Activated CD8-positive, alpha-beta memory T cell treated with anti-CD3 and anti-CD28 coated beads, Interleukin-2, amount 50 U/mL, for 24 hours (primary cell): Measurements from ENCODE around the gene PALLD.

Experiments
- DNase-seq: peaks from one replicate; pipeline ENCODE4 v3.0.0-alpha.2; 2020; ENCODE audit errors: extremely low read depth

PALLD gene

DNA sequence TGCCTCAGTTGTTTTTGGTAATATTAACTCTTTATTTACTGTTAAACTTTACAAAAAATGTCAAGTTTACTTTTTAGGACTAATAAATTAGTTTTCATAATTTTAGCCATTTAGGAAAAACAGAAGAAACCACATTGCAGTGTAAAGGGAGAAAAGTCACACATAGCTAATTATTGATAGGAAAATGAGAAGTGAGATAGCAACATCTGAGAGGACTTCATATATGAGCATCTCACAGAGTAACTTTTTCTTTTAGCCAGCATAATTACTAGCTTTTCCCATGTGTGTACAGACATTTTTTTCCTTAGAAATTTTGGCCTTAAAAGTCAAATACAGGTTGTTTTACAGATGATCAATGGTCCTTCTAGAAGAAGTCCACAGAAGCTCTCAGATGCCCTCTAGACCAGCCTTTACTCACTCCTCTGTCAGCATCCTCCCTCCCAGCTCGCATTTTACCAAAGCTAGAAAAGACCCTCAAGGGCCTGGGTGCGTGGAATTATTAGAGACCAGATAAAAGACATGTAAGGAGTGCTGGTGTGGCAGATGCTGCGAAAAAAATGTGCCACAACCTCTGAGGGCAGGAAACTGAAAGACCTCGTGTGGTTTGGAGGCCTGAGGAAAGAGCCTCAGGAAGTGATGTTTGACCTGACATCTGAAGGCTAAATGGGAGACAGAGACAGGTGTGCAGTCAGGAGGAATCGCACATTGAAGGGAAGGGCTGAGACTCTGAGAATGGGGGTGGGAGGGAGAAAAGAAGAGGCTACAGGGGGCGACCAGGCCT is 356.3 kb downstream of the PALLD start:
- DNase-seq: no peak

DNA sequence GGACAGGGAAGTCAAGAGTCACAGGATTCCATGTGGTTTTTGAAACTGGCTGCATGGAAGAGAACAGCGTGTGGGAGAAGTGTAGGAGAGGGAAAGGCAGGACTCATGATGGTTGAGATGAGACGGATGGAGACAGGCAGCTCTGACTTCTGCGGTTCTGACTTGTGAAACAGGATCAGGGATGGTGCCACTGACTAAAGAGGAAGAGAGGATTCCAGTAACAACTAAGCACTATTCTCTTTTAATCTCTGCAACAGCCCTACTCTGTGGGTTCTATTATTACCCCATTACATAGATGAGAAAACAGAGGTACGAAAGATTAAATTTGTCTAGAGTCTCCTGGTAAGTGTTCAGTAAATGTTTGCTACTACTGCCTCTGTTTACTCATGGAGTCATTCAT is 356.9 kb downstream of the PALLD start:
- DNase-seq: no peak

DNA sequence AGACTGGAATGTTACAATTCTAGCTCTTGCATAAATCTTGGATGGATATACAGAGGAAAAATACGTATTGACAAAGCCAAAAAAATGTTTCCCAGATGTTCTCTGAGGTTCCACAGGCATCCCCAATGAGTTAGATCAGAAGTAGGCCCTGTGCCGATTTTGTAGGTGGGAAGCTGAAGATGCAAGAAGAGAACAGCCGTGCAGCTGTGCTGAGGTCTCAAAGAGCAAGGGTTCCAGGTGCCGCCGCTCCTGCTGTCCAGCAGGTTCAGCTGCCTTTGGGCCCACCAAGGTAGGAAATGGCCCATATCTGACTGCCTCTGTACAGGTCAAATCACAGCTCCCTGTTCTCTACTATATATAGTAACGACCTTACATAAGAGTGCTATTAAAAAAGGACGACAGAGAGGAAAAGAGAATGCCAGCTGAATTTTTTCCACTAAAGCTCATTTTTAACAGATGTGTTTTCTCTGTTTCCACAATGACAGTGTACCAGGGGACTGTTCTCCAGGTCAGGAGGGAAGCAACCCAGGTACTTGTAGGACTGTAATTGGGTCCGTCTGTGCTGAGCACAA is 357.6 kb downstream of the PALLD start:
- DNase-seq: no peak

DNA sequence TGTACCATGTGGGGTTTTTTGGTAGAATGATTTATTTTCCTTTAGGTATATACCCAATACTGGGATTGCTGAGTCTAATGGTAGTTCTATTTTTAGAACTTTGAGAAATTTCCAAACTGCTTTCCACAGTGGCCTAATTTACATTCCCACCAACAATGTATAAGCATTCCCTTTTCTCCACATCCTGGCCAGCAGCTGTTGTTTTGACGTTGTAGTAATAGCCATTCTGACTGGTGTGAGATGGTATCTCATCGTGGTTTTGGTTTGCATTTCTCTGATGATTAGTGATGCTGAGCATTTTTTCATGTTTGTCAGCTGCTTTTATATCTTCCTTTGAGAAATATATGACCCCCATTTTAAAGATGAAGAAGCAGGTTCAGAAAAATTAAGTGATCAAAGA is 359.5 kb downstream of the PALLD start:
- DNase-seq: no peak

DNA sequence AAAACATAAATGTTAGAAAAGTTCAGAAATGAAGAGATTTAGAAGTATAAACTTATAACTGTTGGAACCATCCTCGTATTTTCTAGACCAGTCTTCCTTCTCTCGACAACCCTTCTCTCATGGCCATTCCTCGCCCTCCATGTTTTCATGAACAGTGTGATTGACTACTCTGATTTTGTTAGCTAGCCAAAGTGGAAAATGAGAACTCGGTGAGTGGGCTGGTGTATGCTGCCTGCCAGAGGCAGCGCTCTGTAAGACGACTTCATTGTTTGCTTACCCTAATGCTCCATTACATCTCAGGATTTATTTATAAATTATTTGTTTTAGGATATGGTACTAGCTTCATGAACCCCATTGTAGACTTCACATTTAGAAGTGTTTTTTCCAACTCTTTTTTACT is 360.2 kb downstream of the PALLD start:
- no peak for DNase-seq

DNA sequence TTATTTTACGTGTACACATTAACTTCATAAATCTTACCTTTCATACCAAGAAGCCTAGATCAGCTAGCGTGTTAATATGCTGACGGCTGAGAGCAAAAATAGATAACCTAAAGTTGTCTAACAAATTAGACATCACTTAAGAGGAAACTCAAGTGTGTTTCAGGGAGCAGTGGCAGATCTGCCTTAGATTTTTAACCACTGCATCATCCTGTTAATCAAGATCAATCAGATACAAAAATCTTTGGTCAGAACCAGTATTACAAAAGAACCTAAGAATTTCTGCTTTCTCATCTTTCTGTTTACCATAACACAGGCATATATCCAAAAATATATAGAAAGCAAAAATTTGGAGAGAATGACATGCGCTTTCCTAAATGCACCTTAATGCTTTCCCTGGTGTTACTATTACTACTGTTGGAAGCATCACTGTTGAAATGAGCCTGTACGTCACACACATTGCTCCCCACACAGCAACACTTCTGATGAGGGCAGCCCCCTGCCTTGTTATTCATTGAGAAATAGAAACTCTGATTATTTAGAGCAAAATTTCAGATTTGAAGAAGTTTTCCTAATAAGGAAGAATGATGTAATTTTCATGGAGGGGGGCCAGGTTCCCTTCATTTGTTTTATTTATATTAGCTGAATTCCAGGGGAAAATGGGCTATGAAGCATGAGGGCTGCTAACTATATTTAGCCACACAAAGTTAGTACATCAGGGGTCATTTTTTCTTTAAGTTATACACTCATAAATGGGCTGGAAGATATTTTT is 360.9 kb downstream of the PALLD start:
- DNase-seq: no peak

DNA sequence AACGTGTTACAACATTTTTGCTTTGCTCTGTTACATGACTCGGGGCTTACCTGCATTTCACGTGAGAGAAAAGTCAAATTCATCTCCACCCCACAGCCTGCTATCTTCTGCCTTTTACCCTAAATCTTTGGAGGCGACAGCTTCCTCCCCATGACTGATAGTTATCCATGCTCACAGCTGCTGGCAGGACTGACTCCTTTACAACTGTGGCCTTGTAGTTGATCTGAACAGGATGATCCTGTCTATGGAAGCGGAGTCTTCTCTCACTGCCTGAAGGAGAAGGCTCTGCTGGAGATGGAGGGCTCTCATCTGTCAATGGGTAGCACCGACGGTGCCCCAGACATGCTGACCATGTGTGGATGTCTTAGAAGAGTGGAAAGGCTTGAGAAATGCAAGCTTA is 362.2 kb downstream of the PALLD start:
- no peak for DNase-seq

DNA sequence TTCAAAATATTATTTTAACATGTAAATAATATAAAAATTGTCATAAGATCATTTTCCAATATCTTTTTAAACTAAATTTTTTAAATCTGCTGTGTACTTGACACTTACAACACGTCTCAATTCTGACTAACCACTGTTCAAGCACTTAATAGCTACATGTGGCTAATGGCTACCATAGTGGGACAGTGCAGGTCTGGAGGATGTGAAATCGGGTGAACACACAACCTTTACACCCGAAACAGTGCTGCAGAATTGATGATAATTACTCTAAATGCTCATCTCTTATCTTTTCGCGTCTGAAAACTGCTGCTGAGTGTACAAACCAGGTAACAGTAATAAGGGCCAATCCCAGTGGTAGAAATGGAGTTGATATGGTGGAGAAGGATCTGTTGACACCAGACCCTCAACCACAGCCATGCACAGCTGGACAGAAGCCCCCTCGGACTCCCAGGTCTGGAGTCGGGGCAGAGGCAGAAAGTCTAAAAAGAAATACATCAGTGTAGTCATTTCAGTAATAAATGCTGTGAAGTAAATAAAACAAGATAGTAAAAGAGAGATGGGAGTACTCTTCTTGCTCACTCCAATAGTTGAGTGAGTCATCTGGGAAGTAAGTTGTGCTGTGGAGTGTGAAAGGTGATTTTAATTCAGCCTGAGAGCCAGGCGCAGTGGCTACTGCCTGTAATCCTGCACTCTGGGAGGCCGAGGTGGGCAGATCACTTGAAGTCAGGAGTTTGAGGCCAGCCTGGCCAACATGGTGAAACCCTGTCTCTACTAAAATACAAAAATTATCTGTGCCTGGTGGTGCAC is 363.2 kb downstream of the PALLD start:
- no peak for DNase-seq

DNA sequence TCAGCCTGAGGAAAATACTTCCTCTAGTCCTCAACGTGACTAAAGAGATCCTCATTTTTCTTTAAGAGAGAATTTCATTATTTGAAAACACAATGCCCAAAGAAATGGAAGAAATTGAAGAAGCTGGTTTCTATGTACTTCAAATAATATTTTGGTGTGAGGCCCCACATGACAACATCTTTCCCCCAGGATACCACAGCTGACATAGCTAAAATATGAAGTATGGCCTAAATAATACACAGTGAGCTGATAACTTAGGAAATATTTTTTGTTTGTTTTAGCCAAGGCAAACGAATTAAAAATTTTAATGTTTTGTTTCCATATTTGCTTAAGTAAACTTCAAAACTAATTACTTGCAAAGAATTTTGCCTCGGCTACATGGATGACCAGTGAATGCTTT is 364.0 kb downstream of the PALLD start:
- DNase-seq: no peak

DNA sequence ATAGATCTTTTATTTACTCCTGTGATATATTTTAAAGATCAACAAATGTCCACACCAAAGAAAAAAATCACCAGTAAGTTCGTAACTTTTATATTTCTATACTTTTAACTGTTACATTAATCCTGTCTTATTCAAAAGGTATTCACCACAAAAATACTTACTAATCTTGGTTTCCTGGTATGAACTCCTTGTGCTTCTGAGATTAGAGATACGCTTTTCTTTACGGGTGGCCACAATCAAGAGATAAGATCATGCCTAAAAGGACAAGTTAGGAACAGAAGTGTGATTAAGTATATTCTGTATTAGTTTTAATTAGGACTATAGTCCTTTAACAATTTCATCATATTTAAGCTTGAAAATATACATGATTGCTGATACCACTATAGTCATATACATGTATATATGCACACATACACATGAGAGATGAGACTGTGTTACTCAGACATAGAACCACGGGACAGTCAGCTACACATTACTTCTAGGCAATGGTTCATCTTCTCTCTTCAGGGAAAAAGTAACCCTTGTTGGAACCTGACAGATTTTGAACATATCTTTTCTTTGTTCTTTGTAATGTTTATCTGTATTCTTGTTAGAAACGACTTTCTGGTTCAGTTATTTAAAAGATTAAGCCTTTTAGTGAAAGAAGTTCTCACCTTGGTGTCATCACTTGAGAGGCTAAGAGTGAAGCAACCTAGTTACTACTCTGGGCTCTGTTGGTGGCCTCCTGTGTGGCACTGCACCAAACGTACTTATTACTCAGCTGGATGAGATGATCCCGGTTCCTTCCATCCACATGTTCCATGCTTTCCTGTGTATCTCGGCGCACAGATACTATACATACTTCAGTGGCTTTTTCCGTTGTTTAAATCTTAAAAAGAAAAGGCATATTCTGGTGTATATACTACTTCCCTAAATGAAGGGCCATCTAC is 367.1 kb downstream of the PALLD start:
- DNase-seq: no peak

DNA sequence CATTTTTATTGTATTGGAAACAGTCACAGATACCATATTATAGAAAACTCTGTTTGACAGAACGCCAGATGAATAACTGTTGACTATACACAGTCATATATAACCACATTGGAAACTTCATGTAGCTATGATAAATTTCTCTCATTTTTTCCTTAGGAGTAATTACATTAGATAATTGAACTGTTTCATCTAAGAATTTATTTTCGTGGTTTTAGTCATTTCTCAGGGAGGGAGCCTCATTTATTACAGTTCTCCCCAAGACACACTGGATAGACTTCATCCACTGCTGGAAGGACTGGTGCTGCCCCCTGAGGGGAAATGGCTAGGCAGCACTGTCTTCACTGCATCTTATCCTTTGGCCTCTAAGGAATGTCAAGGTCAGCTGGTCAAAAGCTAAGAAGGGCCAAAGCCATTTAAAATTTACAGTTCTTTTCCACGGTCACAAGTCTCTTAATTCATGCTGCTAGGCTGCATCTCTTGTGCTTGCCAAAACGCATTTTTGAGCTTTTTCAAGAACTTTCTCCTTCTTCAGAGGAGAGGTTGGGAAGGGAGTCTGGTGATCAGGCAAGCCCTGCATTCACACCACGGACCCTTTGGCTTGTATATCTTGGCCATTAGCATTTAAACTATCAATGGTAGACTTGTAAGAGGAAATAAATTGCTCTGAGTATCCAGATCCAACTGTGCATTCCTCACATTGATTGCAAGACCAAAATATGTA is 368.1 kb downstream of the PALLD start:
- no peak for DNase-seq

DNA sequence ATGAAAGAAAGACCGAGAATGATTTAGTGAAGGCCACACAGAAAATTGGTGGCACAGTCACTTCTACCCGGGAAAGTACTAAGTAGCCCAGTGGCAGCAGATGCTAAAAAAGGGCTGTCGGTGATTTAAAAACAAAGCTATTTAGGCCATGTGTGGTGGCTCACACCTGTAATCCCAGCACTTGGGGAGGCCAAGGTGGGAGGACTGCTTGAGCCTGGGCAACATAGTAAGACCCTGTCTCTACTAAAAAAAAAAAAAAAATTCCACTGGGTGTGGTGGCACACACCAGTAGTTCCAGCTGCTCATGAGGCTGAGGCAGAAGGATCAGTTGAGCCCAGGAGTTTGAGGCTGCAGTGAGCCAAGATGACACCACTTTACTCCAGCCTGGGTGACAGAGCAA is 369.0 kb downstream of the PALLD start:
- no peak for DNase-seq

DNA sequence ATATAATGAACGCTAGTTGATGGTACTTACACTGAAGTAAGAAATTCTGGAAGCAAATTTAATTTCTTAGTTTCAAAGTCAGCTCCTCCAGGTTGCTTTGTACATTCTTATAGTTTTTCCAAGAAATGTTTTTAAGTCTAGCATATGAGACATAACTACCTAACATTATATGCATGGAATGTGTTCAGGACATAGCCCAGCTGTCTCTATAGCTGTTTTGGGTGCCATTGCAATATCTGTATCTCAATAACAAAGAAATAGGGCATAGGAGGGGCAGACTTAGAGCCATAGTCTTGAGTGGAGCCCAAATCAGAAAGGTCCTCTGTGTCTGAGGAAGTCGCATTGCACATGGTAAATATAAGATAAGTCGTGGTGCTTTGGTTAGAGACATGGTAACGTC is 369.8 kb downstream of the PALLD start:
- no peak for DNase-seq

DNA sequence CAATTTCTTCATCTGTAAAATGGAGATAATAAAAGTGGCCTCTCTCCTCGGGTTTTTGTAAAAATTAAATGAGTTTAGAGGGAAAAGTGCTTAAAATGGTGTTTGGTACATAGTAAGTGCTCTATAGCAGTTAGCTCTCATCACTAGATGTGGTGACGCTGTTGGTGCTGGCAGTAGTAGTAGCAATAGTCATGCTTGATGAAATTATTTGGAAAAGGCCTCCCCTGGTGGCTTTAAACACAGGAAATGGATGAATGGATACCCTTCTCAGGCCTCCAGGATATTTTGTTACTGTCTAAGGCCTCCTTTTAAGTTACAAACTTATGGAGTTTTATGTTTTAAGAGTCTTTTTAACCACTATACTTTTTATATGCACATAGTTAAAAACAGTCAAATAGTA is 370.3 kb downstream of the PALLD start:
- no peak for DNase-seq

DNA sequence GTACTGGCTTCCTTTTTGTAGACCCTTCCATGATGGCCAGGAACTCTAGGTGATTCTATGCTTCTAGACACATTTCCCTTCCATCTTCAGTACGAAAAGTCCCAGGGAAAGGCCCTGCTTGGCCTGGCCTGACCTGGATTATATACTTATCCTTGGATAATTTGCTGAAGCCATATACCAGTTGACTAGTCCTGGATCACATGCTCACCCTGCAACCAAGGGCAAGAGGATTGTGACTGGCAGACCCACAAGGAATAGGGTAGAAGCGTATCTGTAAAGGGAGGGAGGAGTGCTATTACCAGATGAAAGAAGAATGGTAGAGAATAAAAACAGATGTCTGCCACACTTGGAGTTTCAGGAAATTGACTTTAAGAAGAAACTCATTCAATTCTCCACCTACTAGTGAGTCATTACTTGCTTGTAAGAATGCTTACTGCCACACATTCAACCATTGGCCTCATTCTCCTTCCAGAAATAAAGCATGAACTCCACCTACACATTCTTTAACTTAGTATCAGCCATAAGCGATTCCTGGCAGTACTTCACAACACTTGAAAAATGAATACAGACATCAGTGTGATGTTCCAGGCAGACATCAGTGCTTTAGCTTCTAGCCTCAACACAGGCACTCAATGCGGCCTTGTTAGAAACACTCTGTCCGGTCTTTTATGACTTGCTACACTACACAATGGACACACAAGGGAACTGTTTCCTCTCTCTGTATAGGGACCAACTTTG is 371.4 kb downstream of the PALLD start:
- no peak for DNase-seq

DNA sequence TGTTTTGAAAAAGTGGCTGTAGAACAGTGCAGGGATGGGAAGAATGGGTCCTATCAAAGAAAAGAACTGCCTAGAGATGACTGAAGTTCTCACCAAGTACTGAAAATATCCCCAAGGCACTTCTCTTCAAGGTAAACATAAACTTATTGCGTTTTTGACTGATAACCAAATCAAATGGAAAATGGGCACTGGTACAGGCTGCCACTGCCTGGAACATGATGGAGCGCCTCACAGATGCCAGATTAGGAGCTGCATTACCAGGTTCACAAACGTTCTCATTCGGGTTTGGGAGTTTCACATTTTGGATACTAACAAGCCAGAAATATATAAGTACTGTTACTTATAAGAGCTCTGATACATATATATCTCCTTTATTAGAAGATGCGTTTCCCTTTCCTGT is 371.9 kb downstream of the PALLD start:
- DNase-seq: no peak

DNA sequence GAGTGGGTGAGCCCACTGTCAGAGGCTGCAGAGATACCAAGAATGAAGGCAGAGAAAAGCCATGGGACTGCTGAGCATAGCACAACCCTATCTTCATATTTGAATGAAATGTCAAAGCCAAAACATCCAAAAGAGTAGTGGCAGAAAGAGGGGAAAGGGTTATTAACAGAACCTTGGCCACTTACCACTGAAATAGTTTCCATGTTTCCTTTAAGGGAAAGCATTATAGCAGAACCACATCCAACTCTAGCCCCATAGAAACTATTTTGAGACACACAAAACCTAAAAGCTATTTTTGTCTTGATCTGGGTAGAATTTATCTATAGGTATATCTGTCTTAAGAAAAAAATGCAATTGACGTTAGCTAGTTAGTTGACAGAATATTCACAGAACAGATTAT is 373.2 kb downstream of the PALLD start:
- no peak for DNase-seq

DNA sequence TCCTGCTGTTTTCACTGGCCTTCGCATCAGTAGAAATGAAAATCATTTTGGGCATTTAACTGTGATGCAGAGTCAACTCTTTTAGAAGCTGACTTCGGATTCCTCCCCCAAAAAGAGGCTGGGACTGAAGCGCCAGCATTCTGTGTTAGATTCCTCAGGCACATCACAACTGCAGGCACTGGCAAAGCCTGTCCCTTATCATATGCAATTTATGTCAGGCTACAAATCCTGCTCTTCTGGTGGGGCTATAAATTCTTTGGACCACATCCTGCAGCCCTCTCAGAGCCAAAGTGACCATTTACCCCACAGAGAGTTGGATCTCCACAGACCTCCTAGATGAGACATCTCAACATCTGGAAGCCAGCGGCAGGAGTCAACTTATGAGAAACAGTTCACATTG is 374.8 kb downstream of the PALLD start:
- no peak for DNase-seq

DNA sequence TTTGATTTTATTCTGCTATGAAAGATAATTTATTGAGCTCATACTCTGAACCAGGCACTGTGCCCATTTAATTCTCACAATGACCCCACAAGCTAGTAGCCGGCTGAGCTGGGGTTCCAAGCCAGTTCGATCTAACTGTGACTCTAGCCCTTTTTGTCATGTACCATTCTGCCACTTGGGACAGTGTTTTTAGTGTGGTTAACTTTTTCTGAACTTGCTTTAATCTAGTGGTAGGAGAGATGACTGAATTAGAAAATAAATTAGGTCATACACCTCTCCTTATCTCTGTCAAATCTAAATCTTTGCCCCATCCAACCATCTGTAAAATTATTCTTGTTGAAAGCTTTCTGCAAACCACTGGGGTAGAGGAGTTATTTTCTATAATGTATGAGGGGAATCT is 377.2 kb downstream of the PALLD start:
- no peak for DNase-seq

DNA sequence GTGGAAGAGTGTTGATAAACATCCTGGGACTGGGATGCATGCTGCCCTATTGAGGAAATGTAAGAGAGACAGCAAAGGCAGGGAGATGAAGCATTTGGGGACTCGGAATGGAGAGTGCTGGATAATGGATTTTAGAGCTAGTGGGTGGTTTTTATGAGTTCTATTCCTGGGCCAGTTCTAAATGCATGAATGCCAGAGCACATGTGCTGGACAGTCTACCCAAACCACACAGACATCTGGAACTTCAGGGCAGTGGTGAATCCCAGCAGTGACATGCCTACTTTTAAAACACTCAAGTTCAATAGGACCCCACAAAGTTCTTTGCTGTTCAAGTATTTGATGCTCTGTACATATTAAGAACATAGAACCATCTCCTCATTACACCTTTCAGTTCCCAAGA is 379.3 kb downstream of the PALLD start:
- no peak for DNase-seq
